ENCODE results near the gene ZNF316. TPM values are rescaled to one million over a fixed set of nuclear protein-coding genes. Genes with fewer than 3 reads are reported as not detected.

The ZNF316 gene
- total and polyA plus RNA-seq, 2 experiments from 2014 or later: 1.1 to 17.4 TPM

DNA sequence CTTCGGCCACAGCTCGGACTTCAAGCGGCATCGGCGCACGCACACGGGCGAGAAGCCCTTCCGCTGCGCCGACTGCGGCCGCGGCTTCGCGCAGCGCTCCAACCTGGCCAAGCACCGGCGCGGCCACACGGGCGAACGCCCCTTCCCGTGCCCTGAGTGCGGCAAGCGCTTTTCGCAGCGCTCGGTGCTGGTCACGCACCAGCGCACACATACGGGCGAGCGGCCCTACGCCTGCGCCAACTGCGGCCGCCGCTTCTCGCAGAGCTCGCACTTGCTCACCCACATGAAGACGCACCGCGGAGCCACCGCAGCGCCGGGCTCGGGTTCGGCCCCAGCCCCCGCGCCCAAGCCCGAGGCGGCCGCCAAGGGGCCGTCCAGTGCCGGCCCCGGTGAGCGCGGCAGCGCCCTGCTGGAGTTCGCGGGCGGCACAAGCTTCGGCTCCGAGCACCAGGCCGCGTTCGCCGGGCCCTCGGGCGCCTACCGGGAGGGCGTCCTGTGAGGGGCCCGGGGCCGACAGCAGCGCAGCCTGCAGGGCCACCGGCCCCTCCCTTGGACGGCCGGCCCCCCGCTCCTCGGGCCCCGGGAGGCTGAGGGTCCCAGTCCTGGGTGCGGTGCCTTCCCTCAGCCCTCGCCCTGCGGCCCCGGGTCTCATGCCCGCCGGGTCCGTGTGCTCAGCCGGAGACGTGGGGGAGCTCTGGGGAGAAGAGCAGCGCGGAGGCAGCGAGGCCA lies 17.2 kb downstream of the ZNF316 start:
- Histone ChIP-seq H3F3A (replicated peaks; ENCODE audit: low read depth) (no peaks in the 10 kb centered on the region), H3K4me1 (ENCODE audit: insufficient read depth) (peaks cover 7% of the 10 kb centered on the region; the same call in 1 of the 2 replicates), H3K4me2 (no peak overlapping the region), H3K4me3 (no peak overlapping the region), H3K9me2 (ENCODE audit: insufficient read depth) (no peaks in the 10 kb centered on the region), H3K79me2 (replicated peaks; ENCODE audit: insufficient read depth) (no peaks in the 10 kb centered on the region), H3K27me3 (ENCODE audit: insufficient read depth) (no peaks in the 10 kb centered on the region), H3K27ac (ENCODE audit: low read depth) (no peak overlapping the region), H4K20me1 (replicated peaks; ENCODE audit: insufficient read depth) (no peaks in the 10 kb centered on the region; the same call in 1 of the 2 replicates), H2AFZ (no peak overlapping the region), H3K36me3 (ENCODE audit: insufficient read depth) (no peaks in the 10 kb centered on the region)
- ATAC-seq (peak; percentile 19; the same call in 2 of the 3 replicates), DNase-seq (ENCODE audit: low spot score) (no peak)
- peaks cover 9% of the 10 kb centered on the region for H3K4me1 Mint-ChIP-seq
- no peaks in the 10 kb centered on the region for H3K9me3 Mint-ChIP-seq
- H3K27me3 Mint-ChIP-seq (ENCODE audit: insufficient read depth, low read depth, poor library complexity): peaks cover 7% of the 10 kb centered on the region
- peaks cover 27% of the 10 kb centered on the region for H3K36me3 Mint-ChIP-seq (ENCODE audit: low read depth)
- H3K27ac Mint-ChIP-seq: no peak overlapping the region
- H3K4me3 Mint-ChIP-seq: no peak overlapping the region
- TF ChIP-seq POLR2AphosphoS5 (IDR thresholded peaks at IDR 0.05; ENCODE audit: low read depth) (no peak), JUNB (IDR thresholded peaks at IDR 0.05; ENCODE audit: unreplicated experiment) (no peak), NANOG (IDR thresholded peaks at IDR 0.05; ENCODE audit: borderline replicate concordance) (no peak), CREB1 (CRISPR knock-in tag; IDR thresholded peaks at IDR 0.05; ENCODE audit: low read depth) (no peak), EZH2 (IDR thresholded peaks at IDR 0.05; ENCODE audit: low read depth, unreplicated experiment) (no peak), ZNF331 (CRISPR knock-in tag; IDR thresholded peaks at IDR 0.05; ENCODE audit: low read depth) (no peak), ZNF114 (CRISPR knock-in tag; IDR thresholded peaks at IDR 0.05) (no peak), EZH2phosphoT487 (IDR thresholded peaks at IDR 0.05; ENCODE audit: unreplicated experiment) (no peak), STAT1 (IDR thresholded peaks at IDR 0.05; ENCODE audit: unreplicated experiment) (no peak)
- TF ChIP-seq, protein P1, sequence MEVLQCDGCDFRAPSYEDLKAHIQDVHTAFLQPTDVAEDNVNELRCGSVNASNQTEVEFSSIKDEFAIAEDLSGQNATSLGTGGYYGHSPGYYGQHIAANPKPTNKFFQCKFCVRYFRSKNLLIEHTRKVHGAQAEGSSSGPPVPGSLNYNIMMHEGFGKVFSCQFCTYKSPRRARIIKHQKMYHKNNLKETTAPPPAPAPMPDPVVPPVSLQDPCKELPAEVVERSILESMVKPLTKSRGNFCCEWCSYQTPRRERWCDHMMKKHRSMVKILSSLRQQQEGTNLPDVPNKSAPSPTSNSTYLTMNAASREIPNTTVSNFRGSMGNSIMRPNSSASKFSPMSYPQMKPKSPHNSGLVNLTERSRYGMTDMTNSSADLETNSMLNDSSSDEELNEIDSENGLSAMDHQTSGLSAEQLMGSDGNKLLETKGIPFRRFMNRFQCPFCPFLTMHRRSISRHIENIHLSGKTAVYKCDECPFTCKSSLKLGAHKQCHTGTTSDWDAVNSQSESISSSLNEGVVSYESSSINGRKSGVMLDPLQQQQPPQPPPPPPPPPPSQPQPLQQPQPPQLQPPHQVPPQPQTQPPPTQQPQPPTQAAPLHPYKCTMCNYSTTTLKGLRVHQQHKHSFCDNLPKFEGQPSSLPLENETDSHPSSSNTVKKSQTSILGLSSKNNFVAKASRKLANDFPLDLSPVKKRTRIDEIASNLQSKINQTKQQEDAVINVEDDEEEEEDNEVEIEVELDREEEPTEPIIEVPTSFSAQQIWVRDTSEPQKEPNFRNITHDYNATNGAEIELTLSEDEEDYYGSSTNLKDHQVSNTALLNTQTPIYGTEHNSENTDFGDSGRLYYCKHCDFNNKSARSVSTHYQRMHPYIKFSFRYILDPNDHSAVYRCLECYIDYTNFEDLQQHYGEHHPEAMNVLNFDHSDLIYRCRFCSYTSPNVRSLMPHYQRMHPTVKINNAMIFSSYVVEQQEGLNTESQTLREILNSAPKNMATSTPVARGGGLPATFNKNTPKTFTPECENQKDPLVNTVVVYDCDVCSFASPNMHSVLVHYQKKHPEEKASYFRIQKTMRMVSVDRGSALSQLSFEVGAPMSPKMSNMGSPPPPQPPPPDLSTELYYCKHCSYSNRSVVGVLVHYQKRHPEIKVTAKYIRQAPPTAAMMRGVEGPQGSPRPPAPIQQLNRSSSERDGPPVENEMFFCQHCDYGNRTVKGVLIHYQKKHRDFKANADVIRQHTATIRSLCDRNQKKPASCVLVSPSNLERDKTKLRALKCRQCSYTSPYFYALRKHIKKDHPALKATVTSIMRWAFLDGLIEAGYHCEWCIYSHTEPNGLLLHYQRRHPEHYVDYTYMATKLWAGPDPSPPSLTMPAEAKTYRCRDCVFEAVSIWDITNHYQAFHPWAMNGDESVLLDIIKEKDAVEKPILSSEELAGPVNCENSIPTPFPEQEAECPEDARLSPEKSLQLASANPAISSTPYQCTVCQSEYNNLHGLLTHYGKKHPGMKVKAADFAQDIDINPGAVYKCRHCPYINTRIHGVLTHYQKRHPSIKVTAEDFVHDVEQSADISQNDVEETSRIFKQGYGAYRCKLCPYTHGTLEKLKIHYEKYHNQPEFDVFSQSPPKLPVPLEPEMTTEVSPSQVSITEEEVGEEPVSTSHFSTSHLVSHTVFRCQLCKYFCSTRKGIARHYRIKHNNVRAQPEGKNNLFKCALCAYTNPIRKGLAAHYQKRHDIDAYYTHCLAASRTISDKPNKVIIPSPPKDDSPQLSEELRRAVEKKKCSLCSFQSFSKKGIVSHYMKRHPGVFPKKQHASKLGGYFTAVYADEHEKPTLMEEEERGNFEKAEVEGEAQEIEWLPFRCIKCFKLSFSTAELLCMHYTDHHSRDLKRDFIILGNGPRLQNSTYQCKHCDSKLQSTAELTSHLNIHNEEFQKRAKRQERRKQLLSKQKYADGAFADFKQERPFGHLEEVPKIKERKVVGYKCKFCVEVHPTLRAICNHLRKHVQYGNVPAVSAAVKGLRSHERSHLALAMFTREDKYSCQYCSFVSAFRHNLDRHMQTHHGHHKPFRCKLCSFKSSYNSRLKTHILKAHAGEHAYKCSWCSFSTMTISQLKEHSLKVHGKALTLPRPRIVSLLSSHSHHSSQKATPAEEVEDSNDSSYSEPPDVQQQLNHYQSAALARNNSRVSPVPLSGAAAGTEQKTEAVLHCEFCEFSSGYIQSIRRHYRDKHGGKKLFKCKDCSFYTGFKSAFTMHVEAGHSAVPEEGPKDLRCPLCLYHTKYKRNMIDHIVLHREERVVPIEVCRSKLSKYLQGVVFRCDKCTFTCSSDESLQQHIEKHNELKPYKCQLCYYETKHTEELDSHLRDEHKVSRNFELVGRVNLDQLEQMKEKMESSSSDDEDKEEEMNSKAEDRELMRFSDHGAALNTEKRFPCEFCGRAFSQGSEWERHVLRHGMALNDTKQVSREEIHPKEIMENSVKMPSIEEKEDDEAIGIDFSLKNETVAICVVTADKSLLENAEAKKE (CRISPR knock-in tag; IDR thresholded peaks at IDR 0.05): no peak
- TF ChIP-seq, protein P2, sequence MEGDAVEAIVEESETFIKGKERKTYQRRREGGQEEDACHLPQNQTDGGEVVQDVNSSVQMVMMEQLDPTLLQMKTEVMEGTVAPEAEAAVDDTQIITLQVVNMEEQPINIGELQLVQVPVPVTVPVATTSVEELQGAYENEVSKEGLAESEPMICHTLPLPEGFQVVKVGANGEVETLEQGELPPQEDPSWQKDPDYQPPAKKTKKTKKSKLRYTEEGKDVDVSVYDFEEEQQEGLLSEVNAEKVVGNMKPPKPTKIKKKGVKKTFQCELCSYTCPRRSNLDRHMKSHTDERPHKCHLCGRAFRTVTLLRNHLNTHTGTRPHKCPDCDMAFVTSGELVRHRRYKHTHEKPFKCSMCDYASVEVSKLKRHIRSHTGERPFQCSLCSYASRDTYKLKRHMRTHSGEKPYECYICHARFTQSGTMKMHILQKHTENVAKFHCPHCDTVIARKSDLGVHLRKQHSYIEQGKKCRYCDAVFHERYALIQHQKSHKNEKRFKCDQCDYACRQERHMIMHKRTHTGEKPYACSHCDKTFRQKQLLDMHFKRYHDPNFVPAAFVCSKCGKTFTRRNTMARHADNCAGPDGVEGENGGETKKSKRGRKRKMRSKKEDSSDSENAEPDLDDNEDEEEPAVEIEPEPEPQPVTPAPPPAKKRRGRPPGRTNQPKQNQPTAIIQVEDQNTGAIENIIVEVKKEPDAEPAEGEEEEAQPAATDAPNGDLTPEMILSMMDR (conservative IDR thresholded peaks at IDR 0.05; ENCODE audit: low read depth in 2 of 2): no peak
- TF ChIP-seq, protein P3, sequence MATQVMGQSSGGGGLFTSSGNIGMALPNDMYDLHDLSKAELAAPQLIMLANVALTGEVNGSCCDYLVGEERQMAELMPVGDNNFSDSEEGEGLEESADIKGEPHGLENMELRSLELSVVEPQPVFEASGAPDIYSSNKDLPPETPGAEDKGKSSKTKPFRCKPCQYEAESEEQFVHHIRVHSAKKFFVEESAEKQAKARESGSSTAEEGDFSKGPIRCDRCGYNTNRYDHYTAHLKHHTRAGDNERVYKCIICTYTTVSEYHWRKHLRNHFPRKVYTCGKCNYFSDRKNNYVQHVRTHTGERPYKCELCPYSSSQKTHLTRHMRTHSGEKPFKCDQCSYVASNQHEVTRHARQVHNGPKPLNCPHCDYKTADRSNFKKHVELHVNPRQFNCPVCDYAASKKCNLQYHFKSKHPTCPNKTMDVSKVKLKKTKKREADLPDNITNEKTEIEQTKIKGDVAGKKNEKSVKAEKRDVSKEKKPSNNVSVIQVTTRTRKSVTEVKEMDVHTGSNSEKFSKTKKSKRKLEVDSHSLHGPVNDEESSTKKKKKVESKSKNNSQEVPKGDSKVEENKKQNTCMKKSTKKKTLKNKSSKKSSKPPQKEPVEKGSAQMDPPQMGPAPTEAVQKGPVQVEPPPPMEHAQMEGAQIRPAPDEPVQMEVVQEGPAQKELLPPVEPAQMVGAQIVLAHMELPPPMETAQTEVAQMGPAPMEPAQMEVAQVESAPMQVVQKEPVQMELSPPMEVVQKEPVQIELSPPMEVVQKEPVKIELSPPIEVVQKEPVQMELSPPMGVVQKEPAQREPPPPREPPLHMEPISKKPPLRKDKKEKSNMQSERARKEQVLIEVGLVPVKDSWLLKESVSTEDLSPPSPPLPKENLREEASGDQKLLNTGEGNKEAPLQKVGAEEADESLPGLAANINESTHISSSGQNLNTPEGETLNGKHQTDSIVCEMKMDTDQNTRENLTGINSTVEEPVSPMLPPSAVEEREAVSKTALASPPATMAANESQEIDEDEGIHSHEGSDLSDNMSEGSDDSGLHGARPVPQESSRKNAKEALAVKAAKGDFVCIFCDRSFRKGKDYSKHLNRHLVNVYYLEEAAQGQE (IDR thresholded peaks at IDR 0.05; ENCODE audit: unreplicated experiment): no peak
- TF ChIP-seq, protein P4, sequence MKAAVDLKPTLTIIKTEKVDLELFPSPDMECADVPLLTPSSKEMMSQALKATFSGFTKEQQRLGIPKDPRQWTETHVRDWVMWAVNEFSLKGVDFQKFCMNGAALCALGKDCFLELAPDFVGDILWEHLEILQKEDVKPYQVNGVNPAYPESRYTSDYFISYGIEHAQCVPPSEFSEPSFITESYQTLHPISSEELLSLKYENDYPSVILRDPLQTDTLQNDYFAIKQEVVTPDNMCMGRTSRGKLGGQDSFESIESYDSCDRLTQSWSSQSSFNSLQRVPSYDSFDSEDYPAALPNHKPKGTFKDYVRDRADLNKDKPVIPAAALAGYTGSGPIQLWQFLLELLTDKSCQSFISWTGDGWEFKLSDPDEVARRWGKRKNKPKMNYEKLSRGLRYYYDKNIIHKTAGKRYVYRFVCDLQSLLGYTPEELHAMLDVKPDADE (IDR thresholded peaks at IDR 0.05): no peak

Data from GM23338 (cell line).